Measurements from ENCODE around the gene PHACTR1. TPM values are rescaled to one million over a fixed set of nuclear protein-coding genes. Genes with fewer than 3 reads are reported as not detected.

The PHACTR1 gene
- total RNA-seq, 1 experiment from 2014 or later = 0.05 TPM

DNA sequence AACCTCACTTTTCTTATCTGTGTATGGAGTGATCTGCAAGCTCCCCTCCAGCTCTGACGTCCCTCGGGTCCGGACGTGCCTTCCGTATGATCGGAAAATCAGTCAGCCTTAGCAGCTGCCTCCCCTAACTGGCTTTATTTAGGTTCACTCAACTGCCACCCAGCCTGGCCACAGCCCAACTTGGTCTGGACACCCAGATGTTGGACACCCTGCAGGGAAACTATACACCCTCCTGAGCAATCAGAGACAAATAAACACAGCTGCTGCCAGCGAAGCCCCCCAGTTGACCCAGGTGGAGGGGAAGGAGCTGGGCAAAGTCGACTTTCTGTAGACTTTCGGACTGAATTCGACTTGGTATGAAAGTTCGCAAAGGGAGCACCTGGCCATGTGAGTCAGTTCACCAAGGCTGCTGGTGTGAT lies 582.8 kb downstream of the PHACTR1 start:
- H3K27me3 ChIP-seq (ENCODE audit: control insufficient read depth, insufficient read depth, low read length) = no peaks in the 10 kb centered on the region
- ChIA-PET POLR2A (no interaction called here), CTCF (no interaction called here)
- TF ChIP-seq, protein P1, sequence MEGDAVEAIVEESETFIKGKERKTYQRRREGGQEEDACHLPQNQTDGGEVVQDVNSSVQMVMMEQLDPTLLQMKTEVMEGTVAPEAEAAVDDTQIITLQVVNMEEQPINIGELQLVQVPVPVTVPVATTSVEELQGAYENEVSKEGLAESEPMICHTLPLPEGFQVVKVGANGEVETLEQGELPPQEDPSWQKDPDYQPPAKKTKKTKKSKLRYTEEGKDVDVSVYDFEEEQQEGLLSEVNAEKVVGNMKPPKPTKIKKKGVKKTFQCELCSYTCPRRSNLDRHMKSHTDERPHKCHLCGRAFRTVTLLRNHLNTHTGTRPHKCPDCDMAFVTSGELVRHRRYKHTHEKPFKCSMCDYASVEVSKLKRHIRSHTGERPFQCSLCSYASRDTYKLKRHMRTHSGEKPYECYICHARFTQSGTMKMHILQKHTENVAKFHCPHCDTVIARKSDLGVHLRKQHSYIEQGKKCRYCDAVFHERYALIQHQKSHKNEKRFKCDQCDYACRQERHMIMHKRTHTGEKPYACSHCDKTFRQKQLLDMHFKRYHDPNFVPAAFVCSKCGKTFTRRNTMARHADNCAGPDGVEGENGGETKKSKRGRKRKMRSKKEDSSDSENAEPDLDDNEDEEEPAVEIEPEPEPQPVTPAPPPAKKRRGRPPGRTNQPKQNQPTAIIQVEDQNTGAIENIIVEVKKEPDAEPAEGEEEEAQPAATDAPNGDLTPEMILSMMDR (IDR thresholded peaks at IDR 0.05) = no peak
- TF ChIP-seq SIN3A (IDR thresholded peaks at IDR 0.05; ENCODE audit: borderline replicate concordance, insufficient read depth, low read depth, low read length) (no peak), TCF7L2 (IDR thresholded peaks at IDR 0.05; ENCODE audit: low read depth, low read length) (no peak), POLR2AphosphoS5 (IDR thresholded peaks at IDR 0.05; ENCODE audit: low read depth, low read length) (no peak)
- TF ChIP-seq, protein P2, sequence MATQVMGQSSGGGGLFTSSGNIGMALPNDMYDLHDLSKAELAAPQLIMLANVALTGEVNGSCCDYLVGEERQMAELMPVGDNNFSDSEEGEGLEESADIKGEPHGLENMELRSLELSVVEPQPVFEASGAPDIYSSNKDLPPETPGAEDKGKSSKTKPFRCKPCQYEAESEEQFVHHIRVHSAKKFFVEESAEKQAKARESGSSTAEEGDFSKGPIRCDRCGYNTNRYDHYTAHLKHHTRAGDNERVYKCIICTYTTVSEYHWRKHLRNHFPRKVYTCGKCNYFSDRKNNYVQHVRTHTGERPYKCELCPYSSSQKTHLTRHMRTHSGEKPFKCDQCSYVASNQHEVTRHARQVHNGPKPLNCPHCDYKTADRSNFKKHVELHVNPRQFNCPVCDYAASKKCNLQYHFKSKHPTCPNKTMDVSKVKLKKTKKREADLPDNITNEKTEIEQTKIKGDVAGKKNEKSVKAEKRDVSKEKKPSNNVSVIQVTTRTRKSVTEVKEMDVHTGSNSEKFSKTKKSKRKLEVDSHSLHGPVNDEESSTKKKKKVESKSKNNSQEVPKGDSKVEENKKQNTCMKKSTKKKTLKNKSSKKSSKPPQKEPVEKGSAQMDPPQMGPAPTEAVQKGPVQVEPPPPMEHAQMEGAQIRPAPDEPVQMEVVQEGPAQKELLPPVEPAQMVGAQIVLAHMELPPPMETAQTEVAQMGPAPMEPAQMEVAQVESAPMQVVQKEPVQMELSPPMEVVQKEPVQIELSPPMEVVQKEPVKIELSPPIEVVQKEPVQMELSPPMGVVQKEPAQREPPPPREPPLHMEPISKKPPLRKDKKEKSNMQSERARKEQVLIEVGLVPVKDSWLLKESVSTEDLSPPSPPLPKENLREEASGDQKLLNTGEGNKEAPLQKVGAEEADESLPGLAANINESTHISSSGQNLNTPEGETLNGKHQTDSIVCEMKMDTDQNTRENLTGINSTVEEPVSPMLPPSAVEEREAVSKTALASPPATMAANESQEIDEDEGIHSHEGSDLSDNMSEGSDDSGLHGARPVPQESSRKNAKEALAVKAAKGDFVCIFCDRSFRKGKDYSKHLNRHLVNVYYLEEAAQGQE (IDR thresholded peaks at IDR 0.05; ENCODE audit: insufficient read depth in 1 of 2, low read depth in 2 of 2, low read length in 1 of 2) = no peak
- intact Hi-C loops (cut with micrococcal nuclease; ENCODE audit: unreplicated experiment) = no loop called here
- no peak overlapping the region for H3K4me3 ChIP-seq (ENCODE audit: low read depth in 2 of 2, low read length in 2 of 2)
- ATAC-seq (no peak), DNase-seq (ENCODE audit: low read depth, low spot score) (no peak)
- H3K9me3 ChIP-seq (ENCODE audit: control insufficient read depth, insufficient read depth, low read depth, low read length) = no peaks in the 10 kb centered on the region
- H3K36me3 ChIP-seq (ENCODE audit: control insufficient read depth, insufficient read depth, low read length) = no peaks in the 10 kb centered on the region; the same call in 1 of the 2 replicates
- no peak overlapping the region for H3K27ac ChIP-seq (ENCODE audit: low read length)
- BruUV-seq (replicated peaks) = no TSS peak
- in situ Hi-C loops (cut with HindIII; ENCODE audit: low pct_unique_long_range_greater_than_20kb, low sequenced_read_pairs) = no loop called here
- H3K4me1 ChIP-seq (ENCODE audit: control insufficient read depth, insufficient read depth, low read length) = no peaks in the 10 kb centered on the region

DNA sequence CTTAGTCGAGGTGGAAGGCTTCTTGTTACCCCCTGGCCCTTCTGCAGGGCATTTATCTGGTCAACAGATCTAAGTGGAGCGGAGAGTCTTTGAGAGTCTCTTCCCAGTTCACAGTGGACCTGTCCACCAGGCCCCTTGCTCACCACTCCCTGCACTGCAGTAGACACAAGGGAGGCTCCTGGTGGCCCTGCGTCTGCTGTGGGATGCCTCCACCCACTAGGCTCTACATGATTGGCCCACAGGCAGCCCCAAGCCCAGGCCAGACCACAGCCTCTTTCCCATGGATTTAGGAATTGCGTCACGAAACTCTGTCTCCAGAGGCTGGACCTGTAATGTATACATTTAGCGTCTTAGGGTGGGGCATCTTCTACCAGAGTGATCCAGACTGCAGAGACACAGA lies 583.4 kb downstream of the PHACTR1 start:
- no peaks in the 10 kb centered on the region for H3K9me3 ChIP-seq (ENCODE audit: control insufficient read depth, insufficient read depth, low read depth, low read length)
- no peaks in the 10 kb centered on the region; the same call in 1 of the 2 replicates for H3K36me3 ChIP-seq (ENCODE audit: control insufficient read depth, insufficient read depth, low read length)
- ChIA-PET CTCF (no interaction called here), POLR2A (no interaction called here)
- DNase-seq (ENCODE audit: low read depth, low spot score) (no peak), ATAC-seq (no peak)
- H3K27ac ChIP-seq (ENCODE audit: low read length) = no peak overlapping the region
- in situ Hi-C loops (cut with HindIII; ENCODE audit: low pct_unique_long_range_greater_than_20kb, low sequenced_read_pairs) = no loop called here
- TF ChIP-seq SIN3A (IDR thresholded peaks at IDR 0.05; ENCODE audit: borderline replicate concordance, insufficient read depth, low read depth, low read length) (no peak), POLR2AphosphoS5 (IDR thresholded peaks at IDR 0.05; ENCODE audit: low read depth, low read length) (no peak), TCF7L2 (IDR thresholded peaks at IDR 0.05; ENCODE audit: low read depth, low read length) (no peak)
- TF ChIP-seq, protein P1 (IDR thresholded peaks at IDR 0.05) = no peak
- TF ChIP-seq, protein P2 (IDR thresholded peaks at IDR 0.05; ENCODE audit: insufficient read depth in 1 of 2, low read depth in 2 of 2, low read length in 1 of 2) = no peak
- intact Hi-C loops (cut with micrococcal nuclease; ENCODE audit: unreplicated experiment) = no loop called here
- H3K4me3 ChIP-seq (ENCODE audit: low read depth in 2 of 2, low read length in 2 of 2) = no peak overlapping the region
- H3K4me1 ChIP-seq (ENCODE audit: control insufficient read depth, insufficient read depth, low read length) = no peaks in the 10 kb centered on the region
- no TSS peak for BruUV-seq (replicated peaks)
- H3K27me3 ChIP-seq (ENCODE audit: control insufficient read depth, insufficient read depth, low read length) = no peaks in the 10 kb centered on the region
